Dermis microvascular lymphatic vessel endothelial cell (primary cell): ENCODE measurements around the gene MIB2. TPM values are rescaled to one million over a fixed set of nuclear protein-coding genes. Genes with fewer than 3 reads are reported as not detected.
A peak's percentile ranks its signal among the peaks of the same experiment; 100 is the strongest.

ENCODE experiments used
- DNase-seq, 2 donors: peaks; one replicate each; pipeline versions ENCODE4 v3.0.0 to v3.0.0-alpha.2; 2010; ENCODE audit warnings: low read depth in 2 of 2
- total RNA-seq: library from RNA; depleted of rRNA; stranded (reverse); fragments of >200 nt; gene quantifications from 2 replicates; pipeline ENCODE4 v1.2.1, GENCODE V29; 2014

Gene MIB2
- total RNA-seq, 1 donor from 2014 or later: 21.4 TPM

GRCh38 chr1:1598051-1598719, 17.1 kb upstream of the MIB2 start:
- DNase-seq: no peak

DNA sequence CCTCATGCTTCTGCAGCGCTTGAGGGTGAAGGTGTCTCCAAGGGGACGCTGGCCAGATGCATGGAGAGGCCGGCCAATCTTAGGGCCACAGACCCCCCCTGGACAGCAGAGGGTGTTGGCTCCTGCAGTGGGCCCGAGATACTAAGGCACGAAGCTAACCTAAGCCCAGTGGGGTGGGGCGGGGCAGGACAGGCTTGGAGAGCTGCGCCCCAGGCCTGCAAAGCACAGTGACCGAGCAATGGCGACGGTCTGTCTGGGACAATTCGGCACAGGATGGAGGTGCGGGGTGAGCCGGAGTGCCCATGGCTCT, 16.6 kb upstream of the MIB2 start:
- DNase-seq: no peak

DNA sequence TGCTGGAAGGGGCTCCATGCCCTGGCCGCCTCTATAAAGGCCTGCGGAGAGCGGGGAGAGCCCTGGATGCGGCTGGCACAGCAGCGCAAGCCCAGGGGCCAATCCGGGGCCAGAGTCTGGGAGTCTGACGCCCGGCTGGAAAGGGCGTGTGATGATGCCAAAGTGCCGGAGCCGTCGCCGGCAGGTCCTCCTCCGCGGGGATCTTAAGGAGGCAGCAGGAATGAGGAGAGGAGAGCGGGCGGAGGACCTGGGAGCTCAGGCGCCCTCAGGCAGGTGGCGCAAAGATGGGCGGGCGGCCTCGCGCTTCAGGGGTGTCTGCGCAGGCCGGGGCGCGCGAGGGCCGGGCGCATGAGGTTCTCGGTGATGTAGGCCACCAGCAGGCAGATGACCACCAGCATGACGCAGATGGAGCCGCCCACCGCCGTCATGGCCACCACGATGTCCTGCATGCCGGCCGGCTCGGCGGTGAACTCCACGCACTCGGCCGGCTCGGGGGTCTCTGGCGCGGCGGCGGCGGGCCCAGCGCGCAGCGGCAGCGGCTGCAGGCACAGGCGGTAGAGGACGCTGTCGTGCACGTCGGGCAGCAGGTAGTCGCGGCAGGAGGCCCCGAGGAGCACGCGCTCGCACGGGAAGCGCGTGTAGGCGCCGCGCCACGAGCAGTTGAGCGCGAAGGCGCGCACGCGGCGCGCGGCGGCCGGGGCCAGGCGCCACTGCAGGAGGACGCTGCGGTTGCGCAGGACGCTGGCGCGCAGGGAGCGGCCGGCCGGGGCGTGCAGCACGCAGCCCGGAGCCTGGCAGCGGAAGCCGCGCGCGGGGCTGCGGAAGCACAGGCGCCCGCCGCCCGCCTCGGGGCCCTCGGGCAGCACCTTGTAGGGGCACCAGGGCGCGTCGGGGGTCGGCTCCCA, 16.0 kb upstream of the MIB2 start:
- DNase-seq: peak in 1 of 2 donors; percentile 45

DNA sequence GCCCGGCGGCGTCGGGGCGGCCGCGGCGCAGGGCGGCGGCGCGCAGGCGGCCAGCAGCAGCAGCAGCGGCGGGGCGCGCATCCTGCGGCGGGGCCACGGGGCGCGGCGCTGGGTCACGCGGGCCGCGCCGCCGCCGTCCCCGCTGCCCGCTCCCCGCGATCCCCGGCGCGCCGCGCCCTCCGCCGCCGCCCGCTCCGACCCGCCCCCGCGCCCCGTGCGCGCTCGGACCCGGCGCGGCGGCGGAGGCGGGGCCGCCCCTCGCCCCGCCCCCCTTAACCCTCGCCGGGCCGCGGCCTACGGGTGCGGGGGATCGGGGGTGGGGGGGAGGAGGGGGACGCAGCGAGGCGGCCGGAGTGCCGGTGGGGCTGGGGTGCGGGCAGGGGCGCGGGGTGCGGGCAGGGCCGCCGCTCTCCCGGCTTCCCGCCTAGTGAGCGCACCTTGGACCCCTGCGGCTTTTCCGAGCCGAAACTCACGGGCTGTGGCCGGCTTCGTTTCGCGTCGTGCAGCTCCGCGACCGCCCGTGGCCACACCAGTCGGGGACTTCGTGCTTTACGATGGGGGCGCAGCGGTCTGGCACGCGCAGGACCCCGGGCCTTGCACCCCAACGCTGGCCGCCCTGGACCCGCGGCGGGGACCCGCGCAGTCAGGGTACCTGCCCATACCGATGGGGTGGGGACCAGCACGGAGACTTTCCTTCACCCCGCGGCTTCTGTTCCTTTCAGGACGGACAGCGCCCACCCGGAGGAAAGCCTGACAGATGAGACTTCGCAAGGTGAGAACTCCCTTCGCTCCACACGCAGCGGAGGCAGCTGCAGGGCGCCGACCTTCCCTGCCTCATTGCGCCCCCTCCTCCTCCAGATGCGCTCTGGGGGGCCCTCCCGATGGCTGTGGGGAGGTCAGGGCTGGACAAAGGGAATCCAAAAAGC, 15.1 kb upstream of the MIB2 start, which contains the start of gene FNDC10:
Gene FNDC10, minus strand, starts transcription at position 201 of the 926 bp plus-strand sequence. Its CDS starts 120 bp downstream, at position 81.
- no peak for DNase-seq

GRCh38 chr1:1600861-1601563, 14.3 kb upstream of the MIB2 start:
- no peak for DNase-seq

- no peak for DNase-seq
These were observed 13.6 kb upstream of the MIB2 start for GRCh38 chr1:1601564-1602303.

GRCh38 chr1:1602304-1602967, 12.9 kb upstream of the MIB2 start:
- DNase-seq: no peak

- no peak for DNase-seq
These were observed 12.3 kb upstream of the MIB2 start for GRCh38 chr1:1602968-1603506.

DNA sequence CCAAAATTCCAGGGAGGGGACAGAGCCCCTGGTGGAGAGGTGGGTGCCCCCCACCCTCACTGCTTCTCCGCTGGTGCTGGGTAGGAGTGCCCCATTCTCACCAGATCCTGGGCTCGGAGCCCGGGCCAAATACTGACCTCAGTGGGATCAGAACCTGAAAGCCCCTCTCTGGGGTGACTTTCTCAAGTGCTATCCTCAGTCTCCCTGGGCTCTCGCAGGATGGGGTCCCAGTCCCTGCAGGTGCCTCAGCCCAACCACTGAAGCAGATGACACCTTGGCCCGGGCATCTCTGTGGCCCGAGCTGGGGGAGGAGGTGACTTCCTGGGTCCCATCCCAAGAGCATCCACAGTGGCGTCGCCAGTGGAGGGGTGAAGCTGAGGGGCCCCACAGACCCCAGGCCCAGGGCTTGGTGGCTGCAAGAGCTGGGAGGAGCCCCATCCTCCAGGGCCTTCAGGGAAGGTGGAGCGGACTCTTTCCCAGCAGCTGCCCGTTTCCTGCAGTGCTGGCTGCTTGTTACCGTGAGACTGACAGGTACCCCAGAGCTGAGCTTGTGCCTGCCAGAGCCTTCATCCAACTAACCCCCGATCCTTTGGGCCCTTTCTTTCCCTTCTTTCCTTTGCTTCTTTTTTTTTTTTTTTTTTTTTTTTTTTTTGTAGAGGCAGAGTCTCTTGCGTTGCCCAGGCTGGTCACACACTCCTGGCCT, 11.5 kb upstream of the MIB2 start:
- DNase-seq: no peak

GRCh38 chr1:1604374-1605033, 10.8 kb upstream of the MIB2 start:
- no peak for DNase-seq

DNA sequence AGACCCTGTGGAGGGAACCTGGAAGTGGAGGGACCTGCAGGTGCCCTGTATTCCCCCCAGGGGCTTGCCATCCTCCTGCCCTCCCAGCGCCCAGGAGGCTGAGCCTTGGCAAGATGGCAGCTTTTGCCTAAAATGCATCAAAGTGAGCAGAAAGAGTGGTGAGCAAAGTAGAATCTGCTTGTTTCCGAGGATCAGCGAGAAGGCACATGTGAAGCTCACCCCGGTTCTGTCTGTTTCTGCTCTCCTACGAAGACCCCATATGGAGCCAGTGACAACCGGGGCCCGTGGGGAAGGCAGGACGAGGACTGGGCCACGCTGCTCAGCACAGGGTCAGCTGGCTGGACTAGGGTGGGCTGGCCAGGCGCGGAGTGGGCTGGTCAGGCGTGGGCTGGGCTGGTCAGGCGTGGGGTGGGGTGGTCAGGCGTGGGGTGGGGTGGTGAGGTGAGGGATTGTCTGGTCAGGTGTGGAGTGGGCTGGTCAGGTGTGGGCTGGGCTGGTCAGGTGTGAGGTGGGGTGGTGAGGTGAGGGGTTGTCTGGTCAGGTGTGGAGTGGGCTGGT, 10.2 kb upstream of the MIB2 start:
- DNase-seq: no peak

DNA sequence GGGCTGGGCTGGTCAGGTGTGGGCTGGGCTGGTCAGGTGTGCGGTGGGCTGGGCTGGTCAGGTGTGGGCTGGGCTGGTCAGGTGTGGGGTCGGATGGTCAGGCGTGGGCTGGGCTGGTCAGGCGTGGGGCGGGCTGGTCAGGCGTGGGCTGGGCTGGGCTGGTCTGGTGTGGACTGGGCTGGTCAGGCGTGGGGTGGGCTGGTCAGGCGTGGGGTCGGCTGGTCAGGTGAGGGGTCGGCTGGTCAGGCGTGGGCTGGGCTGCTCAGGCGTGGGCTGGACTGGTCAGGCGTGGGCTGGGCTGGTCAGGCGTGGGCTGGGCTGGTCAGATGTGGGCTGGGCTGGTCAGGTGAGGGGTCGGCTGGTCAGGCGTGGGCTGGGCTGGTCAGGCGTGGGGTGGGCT, 9.6 kb upstream of the MIB2 start:
- DNase-seq: no peak

DNA sequence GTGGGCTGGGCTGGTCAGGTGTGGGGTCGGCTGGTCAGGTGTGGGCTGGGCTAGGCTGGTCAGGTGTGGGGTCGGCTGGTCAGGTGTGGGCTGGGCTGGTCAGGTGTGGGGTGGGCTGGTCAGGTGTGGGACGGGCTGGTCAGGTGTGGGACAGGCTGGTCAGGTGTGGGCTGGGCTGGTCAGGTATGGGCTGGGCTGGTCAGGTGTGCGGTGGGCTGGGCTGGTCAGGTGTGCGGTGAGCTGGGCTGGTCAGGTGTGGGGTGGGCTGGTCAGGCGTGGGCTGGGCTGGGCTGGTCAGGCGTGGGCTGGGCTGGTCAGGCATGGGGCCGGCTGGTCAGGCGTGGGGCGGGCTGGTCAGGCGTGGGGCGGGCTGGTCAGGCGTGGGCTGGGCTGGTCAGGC, 9.1 kb upstream of the MIB2 start:
- no peak for DNase-seq

DNA sequence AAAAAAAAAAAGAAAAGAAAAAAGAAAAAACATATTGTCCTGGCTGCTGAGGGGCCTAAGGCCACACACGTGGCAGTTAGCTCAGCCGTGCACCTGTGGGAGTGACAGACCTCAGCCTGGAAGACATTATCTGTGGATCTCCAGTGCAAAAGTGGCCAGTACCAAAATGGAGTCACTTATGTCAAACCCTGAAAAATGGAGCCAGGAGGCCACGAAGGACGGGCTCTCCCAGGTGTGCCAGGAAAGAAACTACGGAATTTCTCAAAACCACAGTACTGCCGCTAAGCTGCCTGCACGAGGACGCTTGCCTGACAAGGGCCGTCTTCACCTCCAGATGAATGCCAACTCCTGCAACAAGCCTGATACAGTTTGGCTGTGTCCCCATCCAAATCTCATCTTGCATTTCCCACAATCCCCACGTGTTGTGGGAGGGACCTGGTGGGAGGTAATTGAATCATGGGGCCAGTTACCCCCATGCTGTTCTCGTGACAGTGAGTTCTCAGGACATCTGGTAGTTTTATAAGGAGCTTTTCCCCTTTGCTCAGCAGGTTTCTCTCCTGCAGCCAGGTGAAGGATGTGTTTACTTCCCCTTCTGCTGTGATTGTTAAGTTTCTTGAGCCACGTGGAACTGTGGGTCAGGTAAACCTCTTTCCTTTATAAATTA, 5.3 kb upstream of the MIB2 start:
- DNase-seq: no peak

DNA sequence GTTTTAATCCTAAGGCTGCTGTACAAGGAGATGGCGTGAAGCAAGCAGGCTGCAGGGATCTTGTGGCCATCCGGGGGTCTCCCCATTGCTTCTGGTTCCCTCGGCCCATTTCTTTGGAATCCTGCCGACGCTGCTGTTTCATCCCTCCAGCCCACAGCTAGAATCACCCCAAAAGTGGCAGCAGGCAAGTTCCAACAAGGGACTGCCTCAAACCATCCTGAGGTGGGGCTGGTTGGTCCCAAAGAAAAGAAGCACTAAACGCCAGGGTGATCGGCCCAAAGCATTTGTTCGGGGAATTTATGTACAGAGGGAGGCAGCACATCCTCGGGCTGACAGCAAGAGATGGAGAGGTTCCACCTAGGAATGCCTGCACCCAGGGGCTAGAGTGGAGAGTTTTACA, 4.5 kb upstream of the MIB2 start:
- no peak for DNase-seq

- DNase-seq: no peak
These were observed 3.2 kb upstream of the MIB2 start for GRCh38 chr1:1612104-1612400.

GRCh38 chr1:1613509-1614082, 1.7 kb upstream of the MIB2 start:
- DNase-seq: no peak
